Progenitor cell of endocrine pancreas (in vitro differentiated cells): ENCODE results near the gene ABR. TPM values are rescaled to one million over a fixed set of nuclear protein-coding genes. Genes with fewer than 3 reads are reported as not detected.
A peak's percentile ranks its signal among the peaks of the same experiment; 100 is the strongest.

ENCODE experiments used
- DNase-seq: peaks from one replicate; pipeline ENCODE4 v3.0.0; 2021; ENCODE audit warnings: low spot score; ENCODE audit not compliant: unreplicated experiment
- H3K27ac Mint-ChIP-seq: 2 replicates; pipeline ENCODE4 v1.8.0; 2021; ENCODE audit warnings: mild to moderate bottlenecking, moderate library complexity, mixed read lengths
- H3K27me3 Mint-ChIP-seq: 2 replicates; pipeline ENCODE4 v1.8.0; 2021; ENCODE audit warnings: mixed read lengths
- H3K36me3 Mint-ChIP-seq: 2 replicates; pipeline ENCODE4 v1.8.0; 2022; ENCODE audit warnings: mixed read lengths; ENCODE audit not compliant: insufficient read depth
- H3K4me1 Mint-ChIP-seq: 2 replicates; pipeline ENCODE4 v1.8.0; 2021; ENCODE audit warnings: low read depth, mixed read lengths
- H3K4me3 Mint-ChIP-seq: 2 replicates; pipeline ENCODE4 v1.8.0; 2021; ENCODE audit warnings: low read depth, mild to moderate bottlenecking, moderate library complexity, mixed read lengths
- H3K9me3 Mint-ChIP-seq: 2 replicates; pipeline ENCODE4 v1.8.0; 2021; ENCODE audit warnings: low read depth, mixed read lengths
- CTCF ChIP-seq: fragments of 200-600 bp; sonication (generic); IDR thresholded peaks from one replicate; pipeline ENCODE4 v1.5.0; 2021; ENCODE audit warnings: antibody characterized with exemption, mild to moderate bottlenecking; ENCODE audit not compliant: unreplicated experiment
- total RNA-seq: library from RNA; stranded (reverse); gene quantifications from 2 replicates; pipeline ENCODE4 v1.2.1, GENCODE V29; 2021

ABR gene
- total RNA-seq, 1 donor from 2014 or later: 61.0 TPM

GRCh38 chr17:1091190-1091534 lies 88.6 kb downstream of the ABR start:
- no peak for TF ChIP-seq CTCF
- DNase-seq: no peak
- Mint-ChIP-seq H3K36me3 (peaks cover 10% of the 10 kb centered on the region), H3K9me3 (no peaks in the 10 kb centered on the region), H3K27me3 (no peaks in the 10 kb centered on the region), H3K4me1 (peaks cover 16% of the 10 kb centered on the region), H3K27ac (no peak overlapping the region), H3K4me3 (no peak overlapping the region)

GRCh38 chr17:1090465-1091189 lies 89.2 kb downstream of the ABR start:
- no peak overlapping the region for H3K27ac Mint-ChIP-seq
- no peak for TF ChIP-seq CTCF
- no peak for DNase-seq
- H3K36me3 Mint-ChIP-seq: peaks cover 10% of the 10 kb centered on the region
- H3K9me3 Mint-ChIP-seq: no peaks in the 10 kb centered on the region
- H3K4me3 Mint-ChIP-seq: no peak overlapping the region
- H3K27me3 Mint-ChIP-seq: no peaks in the 10 kb centered on the region
- H3K4me1 Mint-ChIP-seq: peaks cover 12% of the 10 kb centered on the region

DNA sequence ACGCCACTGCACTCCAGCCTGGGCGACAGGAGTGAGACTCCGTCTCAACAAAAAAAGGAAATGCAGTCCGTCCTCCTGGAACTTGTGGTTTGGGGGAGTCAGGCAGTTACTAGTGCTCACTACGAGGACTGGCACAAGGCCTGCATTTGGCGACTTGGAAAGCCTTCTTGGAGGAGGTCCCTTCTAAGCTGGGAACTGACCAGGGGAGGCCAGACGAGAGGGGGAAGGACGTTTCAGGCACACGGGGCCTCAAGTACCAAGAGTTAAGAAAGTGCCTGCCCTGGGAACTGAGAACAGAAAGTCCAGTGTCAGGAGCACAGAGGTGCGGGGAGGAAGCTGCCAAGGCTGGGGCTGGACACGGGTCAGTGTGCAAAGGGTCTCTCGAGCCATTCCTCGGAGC lies 89.9 kb downstream of the ABR start:
- Mint-ChIP-seq H3K27me3 (no peaks in the 10 kb centered on the region), H3K27ac (peak overlapping the region; percentile 87), H3K4me1 (peaks cover 12% of the 10 kb centered on the region), H3K9me3 (no peaks in the 10 kb centered on the region), H3K4me3 (no peak overlapping the region), H3K36me3 (peaks cover 10% of the 10 kb centered on the region)
- TF ChIP-seq CTCF: no peak
- no peak for DNase-seq

- Mint-ChIP-seq H3K27me3 (no peaks in the 10 kb centered on the region), H3K4me1 (peaks cover 21% of the 10 kb centered on the region), H3K36me3 (peaks cover 7% of the 10 kb centered on the region), H3K27ac (peak overlapping the region; percentile 92), H3K9me3 (no peaks in the 10 kb centered on the region), H3K4me3 (peak overlapping the region; percentile 49)
- no peak for TF ChIP-seq CTCF
- peak; percentile 31 for DNase-seq
These were observed 92.2 kb downstream of the ABR start for GRCh38 chr17:1087381-1088241.

DNA sequence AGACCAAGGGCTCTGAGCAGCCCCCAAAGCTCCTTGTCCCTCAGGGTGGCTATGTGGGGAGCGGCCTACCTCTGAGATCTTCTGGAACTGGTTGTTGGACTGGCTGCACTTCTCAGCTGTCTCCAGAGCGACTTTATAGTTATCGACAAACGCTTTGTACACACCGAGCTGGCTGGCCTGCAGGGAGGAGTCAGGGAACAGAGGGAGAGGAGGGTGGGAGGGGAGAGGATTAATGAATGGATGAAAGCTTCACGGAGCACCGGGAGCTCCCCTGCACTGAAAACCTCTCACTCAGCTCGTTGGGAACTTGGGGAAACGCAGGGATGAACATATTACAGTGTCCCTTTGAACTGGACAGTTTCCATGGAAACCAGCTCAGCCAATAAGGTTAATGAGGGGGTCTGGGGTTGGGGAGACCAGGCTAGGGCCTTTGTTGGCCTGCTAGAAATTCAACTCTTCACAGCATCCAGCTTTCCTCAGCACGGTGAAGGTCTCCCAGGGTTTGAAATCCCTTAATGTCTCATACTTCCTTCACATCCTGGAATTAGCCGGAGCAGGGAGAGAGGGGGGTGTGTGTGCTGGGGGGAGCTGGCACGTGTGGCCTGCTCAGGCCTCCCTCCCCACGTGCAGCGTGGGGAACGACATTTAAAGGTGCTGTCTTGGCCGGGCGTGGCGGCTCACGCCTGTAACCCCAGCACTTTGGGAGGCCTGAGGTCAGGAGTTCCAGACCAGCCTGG lies 96.2 kb downstream of the ABR start:
- TF ChIP-seq CTCF: no peak
- H3K4me3 Mint-ChIP-seq: no peak overlapping the region
- peak overlapping the region; percentile 89 for H3K27ac Mint-ChIP-seq
- H3K36me3 Mint-ChIP-seq: no peaks in the 10 kb centered on the region
- no peak for DNase-seq
- no peaks in the 10 kb centered on the region for H3K9me3 Mint-ChIP-seq
- no peaks in the 10 kb centered on the region for H3K27me3 Mint-ChIP-seq
- peaks cover 19% of the 10 kb centered on the region for H3K4me1 Mint-ChIP-seq
